Endothelial cell of hepatic sinusoid (primary cell): Measurements from ENCODE around the gene RHEX.

Source experiments
- in situ Hi-C: cut with HindIII; loops from 2 replicates; pipeline ENCODE4 v1.10.0; 2017; ENCODE audit warnings: low sequenced_read_pairs

RHEX gene

DNA sequence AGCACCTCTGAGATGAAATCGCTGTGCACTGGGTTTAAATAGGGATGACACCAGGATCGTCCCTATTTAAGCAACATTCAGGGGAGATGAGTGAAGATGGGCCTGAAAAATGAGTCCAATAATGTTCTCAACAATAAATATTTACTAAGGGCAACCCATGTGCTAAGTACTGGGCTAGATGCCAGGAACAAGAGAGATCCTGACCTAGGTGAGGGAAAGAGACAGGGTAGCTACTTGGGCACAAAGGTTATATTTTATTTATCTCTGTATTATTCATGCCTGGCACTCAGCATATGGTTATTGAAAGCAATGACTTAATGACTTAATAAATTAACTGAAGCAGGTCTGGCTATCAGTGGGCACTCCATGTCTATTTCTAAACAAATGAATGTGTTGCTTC is 91.6 kb downstream of the RHEX start:
- in situ Hi-C loops, result no loop called here

DNA sequence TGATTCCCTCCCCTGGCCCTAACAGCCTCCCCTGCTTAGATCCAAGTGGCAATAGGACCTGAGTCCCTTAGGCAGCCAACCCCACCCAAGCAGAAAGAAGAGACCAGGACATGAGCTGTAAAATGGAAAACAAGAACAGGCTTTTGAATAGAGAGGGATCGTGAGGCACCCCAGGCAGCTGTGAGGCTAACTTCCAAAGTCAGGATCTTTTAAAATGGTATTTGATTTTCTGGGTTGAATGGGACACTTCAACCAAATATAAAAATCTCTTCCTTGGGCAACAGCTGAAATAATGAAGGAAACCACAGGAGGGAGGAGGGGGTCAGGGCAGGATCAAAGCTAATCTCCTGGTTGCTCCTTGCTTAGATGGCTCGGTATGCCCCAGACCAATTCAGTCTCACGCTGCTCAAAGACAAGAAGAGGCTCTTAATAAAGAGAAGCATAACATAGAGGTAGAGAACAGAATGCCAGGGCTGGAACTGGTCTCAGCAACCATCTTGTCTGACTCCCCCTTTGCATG is 92.9 kb downstream of the RHEX start:
- in situ Hi-C loops, result no loop called here
